ENCODE results near the gene CACYBP. TPM values are rescaled to one million over a fixed set of nuclear protein-coding genes. Genes with fewer than 3 reads are reported as not detected.

Gene CACYBP
- total and polyA plus RNA-seq, 2 of the 13 experiments (the other 11 are each of a cell fraction or from before 2014, with no cell fraction given), result 18.4 to 183 TPM

DNA sequence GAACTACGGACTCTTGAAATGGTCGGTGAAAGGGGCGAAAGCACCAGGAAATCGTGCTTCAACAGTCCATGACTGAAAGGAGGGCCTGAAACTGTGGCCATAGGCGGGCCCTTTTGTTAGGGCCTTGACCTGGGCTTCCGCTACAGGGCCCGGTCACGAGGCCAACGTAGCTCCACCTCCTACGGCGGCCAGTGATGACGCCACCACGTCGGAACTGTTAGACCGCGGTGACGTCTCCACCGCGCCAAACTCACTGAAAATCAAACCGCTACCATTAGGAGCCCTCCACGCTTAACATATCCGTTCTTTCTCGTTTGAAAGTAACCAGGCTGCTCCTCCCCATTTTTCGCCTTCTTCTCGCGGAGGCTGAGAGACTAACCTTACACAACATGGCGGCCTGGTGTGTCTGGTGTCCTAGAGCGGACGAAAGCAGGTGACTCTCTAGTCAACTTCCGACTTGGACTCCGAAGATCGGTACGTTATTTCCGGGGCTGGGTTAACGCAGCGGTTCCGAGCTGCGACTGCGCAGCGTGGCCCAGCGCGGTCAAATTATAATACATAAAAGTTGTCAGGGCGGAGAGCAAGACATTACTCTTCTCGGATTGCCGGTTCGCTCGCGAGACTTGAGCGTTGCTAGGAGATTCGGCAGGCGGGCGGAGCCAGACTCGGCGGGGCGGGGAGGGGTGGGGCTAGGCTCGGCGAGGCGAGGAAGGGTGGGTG, 371 bp upstream of the CACYBP start (continued):
- TF ChIP-seq, protein P1, sequence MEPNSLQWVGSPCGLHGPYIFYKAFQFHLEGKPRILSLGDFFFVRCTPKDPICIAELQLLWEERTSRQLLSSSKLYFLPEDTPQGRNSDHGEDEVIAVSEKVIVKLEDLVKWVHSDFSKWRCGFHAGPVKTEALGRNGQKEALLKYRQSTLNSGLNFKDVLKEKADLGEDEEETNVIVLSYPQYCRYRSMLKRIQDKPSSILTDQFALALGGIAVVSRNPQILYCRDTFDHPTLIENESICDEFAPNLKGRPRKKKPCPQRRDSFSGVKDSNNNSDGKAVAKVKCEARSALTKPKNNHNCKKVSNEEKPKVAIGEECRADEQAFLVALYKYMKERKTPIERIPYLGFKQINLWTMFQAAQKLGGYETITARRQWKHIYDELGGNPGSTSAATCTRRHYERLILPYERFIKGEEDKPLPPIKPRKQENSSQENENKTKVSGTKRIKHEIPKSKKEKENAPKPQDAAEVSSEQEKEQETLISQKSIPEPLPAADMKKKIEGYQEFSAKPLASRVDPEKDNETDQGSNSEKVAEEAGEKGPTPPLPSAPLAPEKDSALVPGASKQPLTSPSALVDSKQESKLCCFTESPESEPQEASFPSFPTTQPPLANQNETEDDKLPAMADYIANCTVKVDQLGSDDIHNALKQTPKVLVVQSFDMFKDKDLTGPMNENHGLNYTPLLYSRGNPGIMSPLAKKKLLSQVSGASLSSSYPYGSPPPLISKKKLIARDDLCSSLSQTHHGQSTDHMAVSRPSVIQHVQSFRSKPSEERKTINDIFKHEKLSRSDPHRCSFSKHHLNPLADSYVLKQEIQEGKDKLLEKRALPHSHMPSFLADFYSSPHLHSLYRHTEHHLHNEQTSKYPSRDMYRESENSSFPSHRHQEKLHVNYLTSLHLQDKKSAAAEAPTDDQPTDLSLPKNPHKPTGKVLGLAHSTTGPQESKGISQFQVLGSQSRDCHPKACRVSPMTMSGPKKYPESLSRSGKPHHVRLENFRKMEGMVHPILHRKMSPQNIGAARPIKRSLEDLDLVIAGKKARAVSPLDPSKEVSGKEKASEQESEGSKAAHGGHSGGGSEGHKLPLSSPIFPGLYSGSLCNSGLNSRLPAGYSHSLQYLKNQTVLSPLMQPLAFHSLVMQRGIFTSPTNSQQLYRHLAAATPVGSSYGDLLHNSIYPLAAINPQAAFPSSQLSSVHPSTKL (CRISPR knock-in tag; IDR thresholded peaks at IDR 0.05), result peak; percentile 52; the same call in 1 of the 2 replicates
- TF ChIP-seq GABPA (IDR thresholded peaks at IDR 0.05; ENCODE audit: low read depth, low read length), result peak; percentile 87
- TF ChIP-seq GABPA (CRISPR knock-in tag; IDR thresholded peaks at IDR 0.05; ENCODE audit: low read depth), result peak; percentile 99
- peak; percentile 82 for TF ChIP-seq KDM2A (CRISPR knock-in tag; IDR thresholded peaks at IDR 0.05; ENCODE audit: borderline replicate concordance, low read depth)
- TF ChIP-seq ZFY (CRISPR knock-in tag; IDR thresholded peaks at IDR 0.05), result peak; percentile 94
- no peak for TF ChIP-seq LCORL (IDR thresholded peaks at IDR 0.05)
- TF ChIP-seq LCORL (CRISPR knock-in tag; IDR thresholded peaks at IDR 0.05), result 0 out of 2 replicates have a peak, but pooled peaks have one; percentile 12
- TF ChIP-seq, protein P2, sequence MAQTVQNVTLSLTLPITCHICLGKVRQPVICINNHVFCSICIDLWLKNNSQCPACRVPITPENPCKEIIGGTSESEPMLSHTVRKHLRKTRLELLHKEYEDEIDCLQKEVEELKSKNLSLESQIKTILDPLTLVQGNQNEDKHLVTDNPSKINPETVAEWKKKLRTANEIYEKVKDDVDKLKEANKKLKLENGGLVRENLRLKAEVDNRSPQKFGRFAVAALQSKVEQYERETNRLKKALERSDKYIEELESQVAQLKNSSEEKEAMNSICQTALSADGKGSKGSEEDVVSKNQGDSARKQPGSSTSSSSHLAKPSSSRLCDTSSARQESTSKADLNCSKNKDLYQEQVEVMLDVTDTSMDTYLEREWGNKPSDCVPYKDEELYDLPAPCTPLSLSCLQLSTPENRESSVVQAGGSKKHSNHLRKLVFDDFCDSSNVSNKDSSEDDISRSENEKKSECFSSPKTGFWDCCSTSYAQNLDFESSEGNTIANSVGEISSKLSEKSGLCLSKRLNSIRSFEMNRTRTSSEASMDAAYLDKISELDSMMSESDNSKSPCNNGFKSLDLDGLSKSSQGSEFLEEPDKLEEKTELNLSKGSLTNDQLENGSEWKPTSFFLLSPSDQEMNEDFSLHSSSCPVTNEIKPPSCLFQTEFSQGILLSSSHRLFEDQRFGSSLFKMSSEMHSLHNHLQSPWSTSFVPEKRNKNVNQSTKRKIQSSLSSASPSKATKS (CRISPR knock-in tag; IDR thresholded peaks at IDR 0.05), result no peak
- TF ChIP-seq, protein P3, sequence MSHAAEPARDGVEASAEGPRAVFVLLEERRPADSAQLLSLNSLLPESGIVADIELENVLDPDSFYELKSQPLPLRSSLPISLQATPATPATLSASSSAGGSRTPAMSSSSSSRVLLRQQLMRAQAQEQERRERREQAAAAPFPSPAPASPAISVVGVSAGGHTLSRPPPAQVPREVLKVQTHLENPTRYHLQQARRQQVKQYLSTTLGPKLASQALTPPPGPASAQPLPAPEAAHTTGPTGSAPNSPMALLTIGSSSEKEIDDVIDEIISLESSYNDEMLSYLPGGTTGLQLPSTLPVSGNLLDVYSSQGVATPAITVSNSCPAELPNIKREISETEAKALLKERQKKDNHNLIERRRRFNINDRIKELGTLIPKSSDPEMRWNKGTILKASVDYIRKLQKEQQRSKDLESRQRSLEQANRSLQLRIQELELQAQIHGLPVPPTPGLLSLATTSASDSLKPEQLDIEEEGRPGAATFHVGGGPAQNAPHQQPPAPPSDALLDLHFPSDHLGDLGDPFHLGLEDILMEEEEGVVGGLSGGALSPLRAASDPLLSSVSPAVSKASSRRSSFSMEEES (CRISPR knock-in tag; IDR thresholded peaks at IDR 0.05), result peak; percentile 97
- peak; percentile 96 for TF ChIP-seq NAIF1 (CRISPR knock-in tag; IDR thresholded peaks at IDR 0.05; ENCODE audit: borderline replicate concordance)
- TF ChIP-seq, protein P4, sequence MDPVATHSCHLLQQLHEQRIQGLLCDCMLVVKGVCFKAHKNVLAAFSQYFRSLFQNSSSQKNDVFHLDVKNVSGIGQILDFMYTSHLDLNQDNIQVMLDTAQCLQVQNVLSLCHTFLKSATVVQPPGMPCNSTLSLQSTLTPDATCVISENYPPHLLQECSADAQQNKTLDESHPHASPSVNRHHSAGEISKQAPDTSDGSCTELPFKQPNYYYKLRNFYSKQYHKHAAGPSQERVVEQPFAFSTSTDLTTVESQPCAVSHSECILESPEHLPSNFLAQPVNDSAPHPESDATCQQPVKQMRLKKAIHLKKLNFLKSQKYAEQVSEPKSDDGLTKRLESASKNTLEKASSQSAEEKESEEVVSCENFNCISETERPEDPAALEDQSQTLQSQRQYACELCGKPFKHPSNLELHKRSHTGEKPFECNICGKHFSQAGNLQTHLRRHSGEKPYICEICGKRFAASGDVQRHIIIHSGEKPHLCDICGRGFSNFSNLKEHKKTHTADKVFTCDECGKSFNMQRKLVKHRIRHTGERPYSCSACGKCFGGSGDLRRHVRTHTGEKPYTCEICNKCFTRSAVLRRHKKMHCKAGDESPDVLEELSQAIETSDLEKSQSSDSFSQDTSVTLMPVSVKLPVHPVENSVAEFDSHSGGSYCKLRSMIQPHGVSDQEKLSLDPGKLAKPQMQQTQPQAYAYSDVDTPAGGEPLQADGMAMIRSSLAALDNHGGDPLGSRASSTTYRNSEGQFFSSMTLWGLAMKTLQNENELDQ (CRISPR knock-in tag; IDR thresholded peaks at IDR 0.05; ENCODE audit: borderline replicate concordance), result peak; percentile 69; the same call in 1 of the 2 replicates
- peak; percentile 90 for TF ChIP-seq PHF8 (CRISPR knock-in tag; IDR thresholded peaks at IDR 0.05)
- no peak for TF ChIP-seq NBN (conservative IDR thresholded peaks at IDR 0.05)
- TF ChIP-seq PRPF4 (IDR thresholded peaks at IDR 0.05; ENCODE audit: low read depth, low read length, poor library complexity, severe bottlenecking), result no peak
- TF ChIP-seq, protein P5, sequence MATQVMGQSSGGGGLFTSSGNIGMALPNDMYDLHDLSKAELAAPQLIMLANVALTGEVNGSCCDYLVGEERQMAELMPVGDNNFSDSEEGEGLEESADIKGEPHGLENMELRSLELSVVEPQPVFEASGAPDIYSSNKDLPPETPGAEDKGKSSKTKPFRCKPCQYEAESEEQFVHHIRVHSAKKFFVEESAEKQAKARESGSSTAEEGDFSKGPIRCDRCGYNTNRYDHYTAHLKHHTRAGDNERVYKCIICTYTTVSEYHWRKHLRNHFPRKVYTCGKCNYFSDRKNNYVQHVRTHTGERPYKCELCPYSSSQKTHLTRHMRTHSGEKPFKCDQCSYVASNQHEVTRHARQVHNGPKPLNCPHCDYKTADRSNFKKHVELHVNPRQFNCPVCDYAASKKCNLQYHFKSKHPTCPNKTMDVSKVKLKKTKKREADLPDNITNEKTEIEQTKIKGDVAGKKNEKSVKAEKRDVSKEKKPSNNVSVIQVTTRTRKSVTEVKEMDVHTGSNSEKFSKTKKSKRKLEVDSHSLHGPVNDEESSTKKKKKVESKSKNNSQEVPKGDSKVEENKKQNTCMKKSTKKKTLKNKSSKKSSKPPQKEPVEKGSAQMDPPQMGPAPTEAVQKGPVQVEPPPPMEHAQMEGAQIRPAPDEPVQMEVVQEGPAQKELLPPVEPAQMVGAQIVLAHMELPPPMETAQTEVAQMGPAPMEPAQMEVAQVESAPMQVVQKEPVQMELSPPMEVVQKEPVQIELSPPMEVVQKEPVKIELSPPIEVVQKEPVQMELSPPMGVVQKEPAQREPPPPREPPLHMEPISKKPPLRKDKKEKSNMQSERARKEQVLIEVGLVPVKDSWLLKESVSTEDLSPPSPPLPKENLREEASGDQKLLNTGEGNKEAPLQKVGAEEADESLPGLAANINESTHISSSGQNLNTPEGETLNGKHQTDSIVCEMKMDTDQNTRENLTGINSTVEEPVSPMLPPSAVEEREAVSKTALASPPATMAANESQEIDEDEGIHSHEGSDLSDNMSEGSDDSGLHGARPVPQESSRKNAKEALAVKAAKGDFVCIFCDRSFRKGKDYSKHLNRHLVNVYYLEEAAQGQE (IDR thresholded peaks at IDR 0.05; ENCODE audit: borderline replicate concordance in 1 of 2, low read depth in 1 of 2, low read length in 2 of 2), result peak in 1 of 2 experiments; percentile 64; a peak in 1 of 4 replicates

Data from HepG2 (cell line).